Parathyroid adenoma (tissue), 2 donors: ENCODE measurements around the gene PRODH2.
"Not testable (repeated sequence)": the region's sequence is repeated elsewhere in the genome, so short reads cannot be mapped to it uniquely, and the experiment has no call there.

Experiments used
- H2AFZ ChIP-seq: fragments of 300-600 bp; sonication (generic); one replicate; pipeline ENCODE4 v1.7.0; 2017; ENCODE audit warnings: antibody characterized with exemption, mild to moderate bottlenecking
- H3K27ac ChIP-seq: fragments of 300-600 bp; sonication (generic); one replicate; pipeline ENCODE4 v1.7.0; 2017
- H3K27me3 ChIP-seq: fragments of 300-600 bp; sonication (generic); one replicate; pipeline ENCODE4 v1.7.0; 2017; ENCODE audit warnings: low read length; ENCODE audit not compliant: control insufficient read depth, insufficient read depth
- H3K36me3 ChIP-seq: fragments of 300-600 bp; sonication (generic); one replicate; pipeline ENCODE4 v1.7.0; 2017; ENCODE audit warnings: low read length; ENCODE audit not compliant: control insufficient read depth, insufficient read depth
- H3K4me1 ChIP-seq: fragments of 300-600 bp; sonication (generic); one replicate; pipeline ENCODE4 v1.7.0; 2017; ENCODE audit warnings: control low read depth
- H3K4me2 ChIP-seq: fragments of 300-600 bp; sonication (generic); one replicate; pipeline ENCODE4 v1.7.0; 2017; ENCODE audit warnings: low read length
- H3K4me3 ChIP-seq: fragments of 300-600 bp; sonication (generic); one replicate; pipeline ENCODE4 v1.7.0; 2017; ENCODE audit warnings: low read depth, low read length
- H3K79me2 ChIP-seq: fragments of 300-600 bp; sonication (generic); one replicate; pipeline ENCODE4 v1.7.0; 2017; ENCODE audit warnings: control low read depth
- H3K9ac ChIP-seq: fragments of 300-600 bp; sonication (generic); one replicate; pipeline ENCODE4 v1.7.0; 2017; ENCODE audit warnings: mild to moderate bottlenecking
- H3K9me3 ChIP-seq: fragments of 300-600 bp; sonication (generic); one replicate; pipeline ENCODE4 v1.7.0; 2017; ENCODE audit warnings: low read length; ENCODE audit not compliant: control insufficient read depth
- CTCF ChIP-seq: fragments of 300-600 bp; sonication (generic); IDR thresholded peaks from one replicate; pipeline ENCODE4 v1.7.0; 2017; ENCODE audit warnings: antibody characterized with exemption, mild to moderate bottlenecking
- donor health status: primary hyperparathyroidism.

The PRODH2 gene

GRCh38 chr19:35801828-35802227, 10.8 kb downstream of the PRODH2 start:
- Histone ChIP-seq H3K4me2 (no peak overlapping the region), H3K27me3 (no peaks in the 10 kb centered on the region), H3K9me3 (no peaks in the 10 kb centered on the region), H3K79me2 (no peaks in the 10 kb centered on the region), H3K4me1 (no peaks in the 10 kb centered on the region), H3K36me3 (no peaks in the 10 kb centered on the region), H3K27ac (no peak overlapping the region), H3K4me3 (no peak overlapping the region), H3K9ac (no peak overlapping the region), H2AFZ (no peak overlapping the region)
- TF ChIP-seq CTCF: no peak

- Histone ChIP-seq H3K4me2 (no peak overlapping the region), H3K9ac (no peak overlapping the region), H3K9me3 (no peaks in the 10 kb centered on the region), H3K4me1 (no peaks in the 10 kb centered on the region), H2AFZ (peak overlapping the region; percentile 53), H3K79me2 (no peaks in the 10 kb centered on the region), H3K27me3 (no peaks in the 10 kb centered on the region), H3K27ac (no peak overlapping the region), H3K4me3 (no peak overlapping the region), H3K36me3 (no peaks in the 10 kb centered on the region)
- TF ChIP-seq CTCF: no peak
These were observed 15.0 kb downstream of the PRODH2 start for GRCh38 chr19:35797663-35798062.

GRCh38 chr19:35796645-35797542, 15.8 kb downstream of the PRODH2 start:
- TF ChIP-seq CTCF: no peak
- no peaks in the 10 kb centered on the region for H3K79me2 ChIP-seq
- H3K4me2 ChIP-seq: no peak overlapping the region
- no peaks in the 10 kb centered on the region for H3K27me3 ChIP-seq
- no peak overlapping the region for H3K9ac ChIP-seq
- no peaks in the 10 kb centered on the region for H3K36me3 ChIP-seq
- H2AFZ ChIP-seq: no peak overlapping the region
- H3K9me3 ChIP-seq: no peaks in the 10 kb centered on the region
- no peak overlapping the region for H3K4me3 ChIP-seq
- no peak overlapping the region for H3K27ac ChIP-seq
- H3K4me1 ChIP-seq: no peaks in the 10 kb centered on the region

- not testable (repeated sequence) for H3K4me3 ChIP-seq, H3K79me2 ChIP-seq, H3K9ac ChIP-seq, H3K9me3 ChIP-seq, H3K36me3 ChIP-seq, H3K4me1 ChIP-seq, H3K27ac ChIP-seq, H3K4me2 ChIP-seq, H3K27me3 ChIP-seq, H2AFZ ChIP-seq
These were observed 17.1 kb downstream of the PRODH2 start for GRCh38 chr19:35795564-35795963.

- Histone ChIP-seq H3K79me2 (no peaks in the 10 kb centered on the region), H3K27ac (no peak overlapping the region), H3K36me3 (no peaks in the 10 kb centered on the region), H3K27me3 (no peaks in the 10 kb centered on the region), H3K4me1 (no peaks in the 10 kb centered on the region), H3K4me2 (no peak overlapping the region), H3K9me3 (no peaks in the 10 kb centered on the region), H3K4me3 (no peak overlapping the region), H3K9ac (no peak overlapping the region), H2AFZ (no peak overlapping the region)
- TF ChIP-seq CTCF: no peak
These were observed 19.1 kb downstream of the PRODH2 start for GRCh38 chr19:35793381-35794165.
